SK-N-SH treated with all-trans-retinoic acid at 6 μM for 48 hours (cell line): ENCODE data around the gene UBA3.

Experiments
- ATAC-seq: fragments of 200-7000 bp; cut with Tn5 transposase; 3 replicates; pipeline ENCODE4 v1.9.1; 2020; ENCODE audit warnings: mild to moderate bottlenecking, moderate library complexity
- BACH2 ChIP-seq: fragments of 250-450 bp; sonication (Bioruptor Pico); IDR thresholded peaks from 2 replicates; pipeline ENCODE4 v1.9.0; 2021; ENCODE audit warnings: mild to moderate bottlenecking, borderline replicate concordance
- ESRRG ChIP-seq: fragments of 250-450 bp; sonication (Bioruptor Pico); IDR thresholded peaks from 2 replicates; pipeline ENCODE4 v1.6.1; 2021; ENCODE audit warnings: mild to moderate bottlenecking
- GLIS3 ChIP-seq: fragments of 250-450 bp; sonication (Bioruptor Pico); IDR thresholded peaks from 2 replicates; pipeline ENCODE4 v1.5.0; 2020; ENCODE audit warnings: mild to moderate bottlenecking, moderate library complexity
- ISL1 ChIP-seq: fragments of 250-450 bp; sonication (Bioruptor Pico); IDR thresholded peaks from 2 replicates; pipeline ENCODE4 v2.1.2; 2022; ENCODE audit warnings: mild to moderate bottlenecking, moderate library complexity
- PPARA ChIP-seq: fragments of 250-450 bp; sonication (Bioruptor Pico); IDR thresholded peaks from 2 replicates; pipeline ENCODE4 v1.5.0; 2020; ENCODE audit warnings: mild to moderate bottlenecking, borderline replicate concordance
- RARB ChIP-seq: fragments of 250-450 bp; sonication (Bioruptor Pico); IDR thresholded peaks from 2 replicates; pipeline ENCODE4 v1.8.0; 2021; ENCODE audit warnings: mild to moderate bottlenecking, moderate library complexity
- SNAI2 ChIP-seq: fragments of 250-450 bp; sonication (Bioruptor Pico); IDR thresholded peaks from 2 replicates; pipeline ENCODE4 v1.5.0; 2020; ENCODE audit warnings: mild to moderate bottlenecking, moderate library complexity
- TCF4 ChIP-seq: fragments of 250-450 bp; sonication (Bioruptor Pico); IDR thresholded peaks from 2 replicates; pipeline ENCODE4 v1.8.0; 2021; ENCODE audit warnings: mild to moderate bottlenecking, moderate library complexity, borderline replicate concordance
- ZC3H10 ChIP-seq: fragments of 250-450 bp; sonication (Bioruptor Pico); IDR thresholded peaks from 2 replicates; pipeline ENCODE4 v1.5.1; 2021; ENCODE audit warnings: mild to moderate bottlenecking, moderate library complexity
- ZFP3 ChIP-seq: fragments of 250-450 bp; sonication (Bioruptor Pico); IDR thresholded peaks from 2 replicates; pipeline ENCODE4 v1.5.0; 2020; ENCODE audit warnings: mild to moderate bottlenecking, moderate library complexity
- ZFP30 ChIP-seq: fragments of 450-650 bp; formaldehyde crosslinking; IDR thresholded peaks from 2 replicates; pipeline ENCODE4 v1.5.0; 2022; ENCODE audit warnings: mild to moderate bottlenecking, moderate library complexity
- ZNF565 ChIP-seq: fragments of 450-650 bp; formaldehyde crosslinking; conservative IDR thresholded peaks from 2 replicates; pipeline ENCODE4 v1.5.0; 2020; ENCODE audit warnings: low read depth, mild to moderate bottlenecking, moderate library complexity
- ZNF70 ChIP-seq: fragments of 450-650 bp; formaldehyde crosslinking; IDR thresholded peaks from 2 replicates; pipeline ENCODE4 v1.5.0; 2020; ENCODE audit warnings: mild to moderate bottlenecking, moderate library complexity
- ZNF8 ChIP-seq: fragments of 450-650 bp; formaldehyde crosslinking; IDR thresholded peaks from 2 replicates; pipeline ENCODE4 v1.5.0; 2020; ENCODE audit warnings: mild to moderate bottlenecking, moderate library complexity
- TF ChIP-seq, protein P1 (sequence below): fragments of 250-450 bp; sonication (Bioruptor Pico); IDR thresholded peaks from 2 replicates; pipeline ENCODE4 v1.5.1; 2020; ENCODE audit warnings: low read depth, mild to moderate bottlenecking, moderate library complexity
- TF ChIP-seq, protein P2 (sequence below): fragments of 250-450 bp; sonication (Bioruptor Pico); IDR thresholded peaks from 2 replicates; pipeline ENCODE4 v1.5.1; 2021; ENCODE audit warnings: mild to moderate bottlenecking, moderate library complexity
- TF ChIP-seq, protein P3 (sequence below): fragments of 250-450 bp; sonication (Bioruptor Pico); IDR thresholded peaks from 2 replicates; pipeline ENCODE4 v1.5.0; 2020; ENCODE audit warnings: mild to moderate bottlenecking, moderate library complexity
- TF ChIP-seq, protein P4 (sequence below): fragments of 250-450 bp; sonication (Bioruptor Pico); IDR thresholded peaks from 2 replicates; pipeline ENCODE4 v1.8.0; 2021; ENCODE audit warnings: low read depth, mild to moderate bottlenecking, moderate library complexity, borderline replicate concordance

UBA3 gene

DNA sequence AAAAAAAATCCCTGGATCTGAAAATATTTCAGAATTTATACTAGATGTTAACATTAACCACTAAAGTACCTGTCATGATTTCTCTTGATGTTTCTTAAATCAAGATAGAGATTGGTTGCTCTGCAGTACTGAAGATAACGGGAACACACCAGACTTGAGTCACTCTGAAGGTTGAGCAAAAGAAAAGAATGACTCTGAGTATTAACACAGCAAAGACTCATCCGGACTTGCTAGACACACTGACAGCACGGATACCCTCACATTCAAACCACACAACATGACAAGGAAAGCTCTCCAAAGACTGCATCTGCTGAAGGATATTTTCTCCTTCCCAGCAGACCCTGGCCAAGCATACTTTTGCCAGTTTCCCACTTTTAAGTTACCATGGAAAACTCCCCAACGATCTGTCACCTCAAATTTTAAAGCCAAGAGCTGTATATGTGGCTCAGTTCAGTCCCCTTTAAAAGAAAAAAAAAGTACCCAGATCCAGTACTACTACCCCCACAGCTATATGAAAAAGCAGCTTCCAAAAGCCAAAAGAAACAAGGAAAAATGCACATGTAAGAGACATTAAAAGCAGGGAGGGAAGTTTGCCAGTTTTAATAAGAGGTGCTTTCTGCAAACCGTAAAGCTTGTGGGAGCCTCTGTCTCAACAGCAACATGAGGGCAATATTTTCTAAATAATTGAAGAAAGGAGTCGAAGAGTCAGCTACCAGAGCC lies 74.9 kb downstream of the UBA3 start:
- ATAC-seq = no peak
- no peak for TF ChIP-seq BACH2 (CRISPR knock-in tag)
- no peak for TF ChIP-seq GLIS3 (CRISPR knock-in tag)
- no peak for TF ChIP-seq TCF4 (CRISPR knock-in tag)
- TF ChIP-seq SNAI2 (CRISPR knock-in tag) = no peak
- TF ChIP-seq ZC3H10 (CRISPR knock-in tag) = no peak
- no peak for TF ChIP-seq PPARA (CRISPR knock-in tag)
- TF ChIP-seq ZNF70 = no peak
- no peak for TF ChIP-seq ZFP30 (CRISPR knock-in tag)
- TF ChIP-seq, protein P1, sequence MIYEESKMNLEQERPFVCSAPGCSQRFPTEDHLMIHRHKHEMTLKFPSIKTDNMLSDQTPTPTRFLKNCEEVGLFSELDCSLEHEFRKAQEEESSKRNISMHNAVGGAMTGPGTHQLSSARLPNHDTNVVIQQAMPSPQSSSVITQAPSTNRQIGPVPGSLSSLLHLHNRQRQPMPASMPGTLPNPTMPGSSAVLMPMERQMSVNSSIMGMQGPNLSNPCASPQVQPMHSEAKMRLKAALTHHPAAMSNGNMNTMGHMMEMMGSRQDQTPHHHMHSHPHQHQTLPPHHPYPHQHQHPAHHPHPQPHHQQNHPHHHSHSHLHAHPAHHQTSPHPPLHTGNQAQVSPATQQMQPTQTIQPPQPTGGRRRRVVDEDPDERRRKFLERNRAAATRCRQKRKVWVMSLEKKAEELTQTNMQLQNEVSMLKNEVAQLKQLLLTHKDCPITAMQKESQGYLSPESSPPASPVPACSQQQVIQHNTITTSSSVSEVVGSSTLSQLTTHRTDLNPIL = no peak
- TF ChIP-seq, protein P2, sequence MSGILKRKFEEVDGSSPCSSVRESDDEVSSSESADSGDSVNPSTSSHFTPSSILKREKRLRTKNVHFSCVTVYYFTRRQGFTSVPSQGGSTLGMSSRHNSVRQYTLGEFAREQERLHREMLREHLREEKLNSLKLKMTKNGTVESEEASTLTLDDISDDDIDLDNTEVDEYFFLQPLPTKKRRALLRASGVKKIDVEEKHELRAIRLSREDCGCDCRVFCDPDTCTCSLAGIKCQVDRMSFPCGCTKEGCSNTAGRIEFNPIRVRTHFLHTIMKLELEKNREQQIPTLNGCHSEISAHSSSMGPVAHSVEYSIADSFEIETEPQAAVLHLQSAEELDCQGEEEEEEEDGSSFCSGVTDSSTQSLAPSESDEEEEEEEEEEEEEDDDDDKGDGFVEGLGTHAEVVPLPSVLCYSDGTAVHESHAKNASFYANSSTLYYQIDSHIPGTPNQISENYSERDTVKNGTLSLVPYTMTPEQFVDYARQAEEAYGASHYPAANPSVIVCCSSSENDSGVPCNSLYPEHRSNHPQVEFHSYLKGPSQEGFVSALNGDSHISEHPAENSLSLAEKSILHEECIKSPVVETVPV (CRISPR knock-in tag) = no peak
- no peak for TF ChIP-seq ISL1 (CRISPR knock-in tag)
- TF ChIP-seq, protein P3, sequence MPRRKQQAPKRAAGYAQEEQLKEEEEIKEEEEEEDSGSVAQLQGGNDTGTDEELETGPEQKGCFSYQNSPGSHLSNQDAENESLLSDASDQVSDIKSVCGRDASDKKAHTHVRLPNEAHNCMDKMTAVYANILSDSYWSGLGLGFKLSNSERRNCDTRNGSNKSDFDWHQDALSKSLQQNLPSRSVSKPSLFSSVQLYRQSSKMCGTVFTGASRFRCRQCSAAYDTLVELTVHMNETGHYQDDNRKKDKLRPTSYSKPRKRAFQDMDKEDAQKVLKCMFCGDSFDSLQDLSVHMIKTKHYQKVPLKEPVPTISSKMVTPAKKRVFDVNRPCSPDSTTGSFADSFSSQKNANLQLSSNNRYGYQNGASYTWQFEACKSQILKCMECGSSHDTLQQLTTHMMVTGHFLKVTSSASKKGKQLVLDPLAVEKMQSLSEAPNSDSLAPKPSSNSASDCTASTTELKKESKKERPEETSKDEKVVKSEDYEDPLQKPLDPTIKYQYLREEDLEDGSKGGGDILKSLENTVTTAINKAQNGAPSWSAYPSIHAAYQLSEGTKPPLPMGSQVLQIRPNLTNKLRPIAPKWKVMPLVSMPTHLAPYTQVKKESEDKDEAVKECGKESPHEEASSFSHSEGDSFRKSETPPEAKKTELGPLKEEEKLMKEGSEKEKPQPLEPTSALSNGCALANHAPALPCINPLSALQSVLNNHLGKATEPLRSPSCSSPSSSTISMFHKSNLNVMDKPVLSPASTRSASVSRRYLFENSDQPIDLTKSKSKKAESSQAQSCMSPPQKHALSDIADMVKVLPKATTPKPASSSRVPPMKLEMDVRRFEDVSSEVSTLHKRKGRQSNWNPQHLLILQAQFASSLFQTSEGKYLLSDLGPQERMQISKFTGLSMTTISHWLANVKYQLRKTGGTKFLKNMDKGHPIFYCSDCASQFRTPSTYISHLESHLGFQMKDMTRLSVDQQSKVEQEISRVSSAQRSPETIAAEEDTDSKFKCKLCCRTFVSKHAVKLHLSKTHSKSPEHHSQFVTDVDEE = no peak
- no peak for TF ChIP-seq ZNF8 (CRISPR knock-in tag)
- no peak for TF ChIP-seq ESRRG (CRISPR knock-in tag)
- TF ChIP-seq RARB = no peak
- TF ChIP-seq ZFP3 (CRISPR knock-in tag) = no peak
- TF ChIP-seq ZNF565 = no peak
- TF ChIP-seq, protein P4, sequence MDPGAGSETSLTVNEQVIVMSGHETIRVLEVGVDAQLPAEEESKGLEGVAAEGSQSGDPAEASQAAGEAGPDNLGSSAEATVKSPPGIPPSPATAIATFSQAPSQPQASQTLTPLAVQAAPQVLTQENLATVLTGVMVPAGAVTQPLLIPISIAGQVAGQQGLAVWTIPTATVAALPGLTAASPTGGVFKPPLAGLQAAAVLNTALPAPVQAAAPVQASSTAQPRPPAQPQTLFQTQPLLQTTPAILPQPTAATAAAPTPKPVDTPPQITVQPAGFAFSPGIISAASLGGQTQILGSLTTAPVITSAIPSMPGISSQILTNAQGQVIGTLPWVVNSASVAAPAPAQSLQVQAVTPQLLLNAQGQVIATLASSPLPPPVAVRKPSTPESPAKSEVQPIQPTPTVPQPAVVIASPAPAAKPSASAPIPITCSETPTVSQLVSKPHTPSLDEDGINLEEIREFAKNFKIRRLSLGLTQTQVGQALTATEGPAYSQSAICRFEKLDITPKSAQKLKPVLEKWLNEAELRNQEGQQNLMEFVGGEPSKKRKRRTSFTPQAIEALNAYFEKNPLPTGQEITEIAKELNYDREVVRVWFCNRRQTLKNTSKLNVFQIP (CRISPR knock-in tag) = no peak
